ENCODE measurements around the gene AK5. TPM values are rescaled to one million over a fixed set of nuclear protein-coding genes. Genes with fewer than 3 reads are reported as not detected.

AK5 gene
- total and polyA plus RNA-seq, 4 donors: 0.71 to 8.9 (median 2.1) TPM; not detected in 1

GRCh38 chr1:77322061-77322900 is 40.5 kb downstream of the AK5 start:
- no peak for DNase-seq
- Histone ChIP-seq H3K27ac (ENCODE audit: low read depth in 1 of 2, low read length in 2 of 2) (no peak overlapping the region), H3K4me3 (ENCODE audit: low read length in 2 of 2) (no peak overlapping the region), H3K9me3 (ENCODE audit: control insufficient read depth, low read length) (no peaks in the 10 kb centered on the region), H3K36me3 (ENCODE audit: control insufficient read depth in 1 of 2, insufficient read depth in 2 of 2, low read length in 1 of 2) (no peaks in the 10 kb centered on the region), H3K27me3 (ENCODE audit: control insufficient read depth in 1 of 2, insufficient read depth in 2 of 2, low read length in 1 of 2) (no peaks in the 10 kb centered on the region), H3K4me1 (ENCODE audit: control insufficient read depth in 1 of 2, insufficient read depth in 2 of 2, low read length in 2 of 2) (no peaks in the 10 kb centered on the region)
- intact Hi-C loops (cut with DNase I): no loop called here
- ATAC-seq (ENCODE audit: low FRiP score): no peak
- 44 to 52% methylated on average over 6 of the region's 6 CpGs for WGBS, 2 donors

DNA sequence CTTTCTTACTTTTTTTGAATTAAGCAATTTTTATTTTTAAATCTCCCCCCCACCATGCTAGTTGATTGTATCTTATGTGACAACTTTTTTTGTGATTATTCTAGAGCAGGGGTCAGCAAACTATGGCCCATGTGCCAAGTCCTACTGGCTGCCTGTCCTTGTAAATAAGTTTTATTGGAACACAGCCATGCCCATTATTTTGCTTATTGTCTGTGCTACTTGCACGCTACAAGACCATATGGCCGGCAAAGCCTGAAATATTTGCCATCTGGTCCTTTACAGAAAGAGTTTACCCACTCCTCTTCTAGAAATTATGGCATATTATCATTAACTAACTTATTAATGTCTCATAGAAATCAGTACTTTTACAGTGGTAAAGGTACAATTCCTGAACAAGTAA is 51.7 kb downstream of the AK5 start:
- Histone ChIP-seq H3K27ac (ENCODE audit: low read depth in 1 of 2, low read length in 2 of 2) (no peak overlapping the region), H3K36me3 (ENCODE audit: control insufficient read depth in 1 of 2, insufficient read depth in 2 of 2, low read length in 1 of 2) (no peaks in the 10 kb centered on the region), H3K4me3 (ENCODE audit: low read length in 2 of 2) (no peak overlapping the region), H3K27me3 (ENCODE audit: control insufficient read depth in 1 of 2, insufficient read depth in 2 of 2, low read length in 1 of 2) (no peaks in the 10 kb centered on the region), H3K4me1 (ENCODE audit: control insufficient read depth in 1 of 2, insufficient read depth in 2 of 2, low read length in 2 of 2) (no peaks in the 10 kb centered on the region), H3K9me3 (ENCODE audit: control insufficient read depth, low read length) (no peaks in the 10 kb centered on the region)
- intact Hi-C loops (cut with DNase I): no loop called here
- ATAC-seq (ENCODE audit: low FRiP score) (no peak), DNase-seq (no peak)
- WGBS, 2 donors: 79% methylated on average over 2 of the region's 2 CpGs

GRCh38 chr1:77336729-77337128 is 54.9 kb downstream of the AK5 start:
- ATAC-seq (ENCODE audit: low FRiP score) (no peak), DNase-seq (no peak)
- intact Hi-C loops (cut with DNase I): no loop called here
- H3K4me1 ChIP-seq (ENCODE audit: control insufficient read depth in 1 of 2, insufficient read depth in 2 of 2, low read length in 2 of 2): no peaks in the 10 kb centered on the region
- no peaks in the 10 kb centered on the region for H3K27me3 ChIP-seq (ENCODE audit: control insufficient read depth in 1 of 2, insufficient read depth in 2 of 2, low read length in 1 of 2)
- H3K9me3 ChIP-seq (ENCODE audit: control insufficient read depth, low read length): no peaks in the 10 kb centered on the region
- no peak overlapping the region for H3K4me3 ChIP-seq (ENCODE audit: low read length in 2 of 2)
- H3K36me3 ChIP-seq (ENCODE audit: control insufficient read depth in 1 of 2, insufficient read depth in 2 of 2, low read length in 1 of 2): no peaks in the 10 kb centered on the region
- H3K27ac ChIP-seq (ENCODE audit: low read depth in 1 of 2, low read length in 2 of 2): no peak overlapping the region

DNA sequence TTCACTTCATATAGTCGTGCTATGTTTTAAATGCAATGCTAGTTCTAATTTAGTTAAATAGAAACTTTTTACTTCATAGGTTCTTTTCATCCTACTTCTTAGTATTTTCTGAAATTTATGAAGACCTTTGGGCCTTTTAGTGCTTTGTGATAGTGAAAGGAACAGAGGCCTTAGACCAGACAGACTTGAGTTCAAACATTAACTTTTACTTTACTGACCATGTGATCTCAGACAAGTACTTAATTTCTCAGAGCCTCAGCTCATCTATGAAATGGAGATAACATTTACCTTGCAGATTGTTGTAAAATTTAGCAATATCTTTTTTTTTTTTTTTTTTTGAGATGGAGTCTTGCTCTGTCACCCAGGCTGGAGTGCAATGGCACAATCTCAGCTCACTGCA is 57.5 kb downstream of the AK5 start:
- no peak overlapping the region for H3K27ac ChIP-seq (ENCODE audit: low read depth in 1 of 2, low read length in 2 of 2)
- no peaks in the 10 kb centered on the region for H3K4me1 ChIP-seq (ENCODE audit: control insufficient read depth in 1 of 2, insufficient read depth in 2 of 2, low read length in 2 of 2)
- 89 to 98% methylated on average over 1 of the region's 1 CpG for WGBS, 2 donors
- intact Hi-C loops (cut with DNase I): no loop called here
- H3K27me3 ChIP-seq (ENCODE audit: control insufficient read depth in 1 of 2, insufficient read depth in 2 of 2, low read length in 1 of 2): no peaks in the 10 kb centered on the region
- ATAC-seq (ENCODE audit: low FRiP score): no peak
- DNase-seq: no peak
- H3K9me3 ChIP-seq (ENCODE audit: control insufficient read depth, low read length): no peaks in the 10 kb centered on the region
- no peaks in the 10 kb centered on the region for H3K36me3 ChIP-seq (ENCODE audit: control insufficient read depth in 1 of 2, insufficient read depth in 2 of 2, low read length in 1 of 2)
- no peak overlapping the region for H3K4me3 ChIP-seq (ENCODE audit: low read length in 2 of 2)

- Histone ChIP-seq H3K9me3 (ENCODE audit: control insufficient read depth, low read length) (no peaks in the 10 kb centered on the region), H3K4me3 (ENCODE audit: low read length in 2 of 2) (no peak overlapping the region), H3K4me1 (ENCODE audit: control insufficient read depth in 1 of 2, insufficient read depth in 2 of 2, low read length in 2 of 2) (no peaks in the 10 kb centered on the region), H3K27ac (ENCODE audit: low read depth in 1 of 2, low read length in 2 of 2) (no peak overlapping the region), H3K27me3 (ENCODE audit: control insufficient read depth in 1 of 2, insufficient read depth in 2 of 2, low read length in 1 of 2) (no peaks in the 10 kb centered on the region), H3K36me3 (ENCODE audit: control insufficient read depth in 1 of 2, insufficient read depth in 2 of 2, low read length in 1 of 2) (no peaks in the 10 kb centered on the region)
- intact Hi-C loops (cut with DNase I): no loop called here
- no peak for ATAC-seq (ENCODE audit: low FRiP score)
- no peak for DNase-seq
- 91 to 96% methylated on average over 4 of the region's 4 CpGs for WGBS, 2 donors
Observed at GRCh38 chr1:77341195-77341594, 59.4 kb downstream of the AK5 start.

GRCh38 chr1:77342745-77343144 is 60.9 kb downstream of the AK5 start:
- Histone ChIP-seq H3K27me3 (ENCODE audit: control insufficient read depth in 1 of 2, insufficient read depth in 2 of 2, low read length in 1 of 2) (no peaks in the 10 kb centered on the region), H3K27ac (ENCODE audit: low read depth in 1 of 2, low read length in 2 of 2) (no peak overlapping the region), H3K36me3 (ENCODE audit: control insufficient read depth in 1 of 2, insufficient read depth in 2 of 2, low read length in 1 of 2) (no peaks in the 10 kb centered on the region), H3K4me3 (ENCODE audit: low read length in 2 of 2) (no peak overlapping the region), H3K4me1 (ENCODE audit: control insufficient read depth in 1 of 2, insufficient read depth in 2 of 2, low read length in 2 of 2) (no peaks in the 10 kb centered on the region), H3K9me3 (ENCODE audit: control insufficient read depth, low read length) (no peaks in the 10 kb centered on the region)
- ATAC-seq (ENCODE audit: low FRiP score) (no peak), DNase-seq (no peak)
- intact Hi-C loops (cut with DNase I): no loop called here

GRCh38 chr1:77347646-77348045 is 65.8 kb downstream of the AK5 start:
- H3K4me3 ChIP-seq (ENCODE audit: low read length in 2 of 2): no peak overlapping the region
- intact Hi-C loops (cut with DNase I): no loop called here
- no peak for ATAC-seq (ENCODE audit: low FRiP score)
- WGBS, 2 donors: 42 to 50% methylated on average over 6 of the region's 6 CpGs
- no peaks in the 10 kb centered on the region for H3K36me3 ChIP-seq (ENCODE audit: control insufficient read depth in 1 of 2, insufficient read depth in 2 of 2, low read length in 1 of 2)
- H3K9me3 ChIP-seq (ENCODE audit: control insufficient read depth, low read length): no peaks in the 10 kb centered on the region
- DNase-seq: no peak
- H3K4me1 ChIP-seq (ENCODE audit: control insufficient read depth in 1 of 2, insufficient read depth in 2 of 2, low read length in 2 of 2): no peaks in the 10 kb centered on the region
- H3K27me3 ChIP-seq (ENCODE audit: control insufficient read depth in 1 of 2, insufficient read depth in 2 of 2, low read length in 1 of 2): no peaks in the 10 kb centered on the region
- no peak overlapping the region for H3K27ac ChIP-seq (ENCODE audit: low read depth in 1 of 2, low read length in 2 of 2)

DNA sequence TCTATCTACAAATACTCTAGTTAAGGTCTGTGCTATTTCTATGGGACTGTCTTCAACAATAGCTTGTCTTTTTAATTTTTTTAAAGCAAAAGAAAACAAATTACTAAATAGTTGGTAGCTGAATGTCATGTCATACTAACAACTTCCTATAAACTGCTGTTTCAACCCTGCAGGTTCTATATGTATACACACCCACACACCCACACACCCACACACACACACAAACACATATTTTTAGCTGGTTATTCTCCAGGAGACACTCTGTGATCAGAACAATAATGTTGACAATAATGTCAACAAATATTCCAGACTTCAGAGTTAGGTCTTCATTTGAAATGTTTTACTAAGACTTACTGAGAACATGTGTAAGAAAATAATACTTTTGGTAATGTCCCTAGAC is 66.7 kb downstream of the AK5 start:
- peaks cover under 1% of the 10 kb centered on the region for H3K9me3 ChIP-seq (ENCODE audit: control insufficient read depth, low read length)
- H3K4me1 ChIP-seq (ENCODE audit: control insufficient read depth in 1 of 2, insufficient read depth in 2 of 2, low read length in 2 of 2): no peaks in the 10 kb centered on the region
- intact Hi-C loops (cut with DNase I): no loop called here
- no peak overlapping the region for H3K4me3 ChIP-seq (ENCODE audit: low read length in 2 of 2)
- H3K27me3 ChIP-seq (ENCODE audit: control insufficient read depth in 1 of 2, insufficient read depth in 2 of 2, low read length in 1 of 2): no peaks in the 10 kb centered on the region
- no peak for ATAC-seq (ENCODE audit: low FRiP score)
- H3K36me3 ChIP-seq (ENCODE audit: control insufficient read depth in 1 of 2, insufficient read depth in 2 of 2, low read length in 1 of 2): no peaks in the 10 kb centered on the region
- H3K27ac ChIP-seq (ENCODE audit: low read depth in 1 of 2, low read length in 2 of 2): no peak overlapping the region
- no peak for DNase-seq

DNA sequence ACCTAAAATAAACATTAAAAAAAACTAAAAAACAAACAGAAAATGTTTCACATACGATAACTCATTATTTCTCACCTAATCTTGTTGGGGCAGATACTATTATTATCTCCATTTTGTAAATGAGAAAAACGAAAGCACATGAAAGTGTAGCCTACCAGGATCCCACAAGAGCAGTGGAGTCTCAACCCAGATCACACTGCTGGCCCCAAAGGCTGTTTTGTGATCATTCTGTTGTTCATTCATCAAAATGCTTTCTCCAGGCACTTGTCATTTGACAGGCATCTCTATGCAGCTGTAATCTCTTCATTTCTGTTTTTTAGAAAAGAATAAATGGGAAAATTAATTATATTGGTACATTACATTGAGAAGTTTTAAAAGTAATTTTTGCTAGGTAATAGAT is 67.5 kb downstream of the AK5 start:
- intact Hi-C loops (cut with DNase I): no loop called here
- H3K9me3 ChIP-seq (ENCODE audit: control insufficient read depth, low read length): peaks cover 1% of the 10 kb centered on the region
- DNase-seq (no peak), ATAC-seq (ENCODE audit: low FRiP score) (no peak)
- no peaks in the 10 kb centered on the region for H3K36me3 ChIP-seq (ENCODE audit: control insufficient read depth in 1 of 2, insufficient read depth in 2 of 2, low read length in 1 of 2)
- H3K4me3 ChIP-seq (ENCODE audit: low read length in 2 of 2): no peak overlapping the region
- no peaks in the 10 kb centered on the region for H3K4me1 ChIP-seq (ENCODE audit: control insufficient read depth in 1 of 2, insufficient read depth in 2 of 2, low read length in 2 of 2)
- no peaks in the 10 kb centered on the region for H3K27me3 ChIP-seq (ENCODE audit: control insufficient read depth in 1 of 2, insufficient read depth in 2 of 2, low read length in 1 of 2)
- no peak overlapping the region for H3K27ac ChIP-seq (ENCODE audit: low read depth in 1 of 2, low read length in 2 of 2)
- 73 to 79% methylated on average over 2 of the region's 2 CpGs for WGBS, 2 donors
